ENCODE results near the gene CFAP77.

The CFAP77 gene

GRCh38 chr9:132423503-132423902 lies 13.5 kb downstream of the CFAP77 start:
- Histone ChIP-seq H3K27ac (ENCODE audit: low read depth, low read length) (no peak overlapping the region), H3K4me1 (ENCODE audit: control insufficient read depth in 1 of 2, insufficient read depth in 2 of 2, low read length in 2 of 2) (no peaks in the 10 kb centered on the region), H3K9ac (ENCODE audit: low read depth in 1 of 2, low read length in 2 of 2) (no peak overlapping the region), H3K9me3 (ENCODE audit: control insufficient read depth in 1 of 2, low read length in 2 of 2) (no peaks in the 10 kb centered on the region), H3K4me3 (ENCODE audit: low read depth in 1 of 2, low read length in 2 of 2) (no peak overlapping the region), H3K27me3 (ENCODE audit: control insufficient read depth in 1 of 2, insufficient read depth in 2 of 2, low read length in 2 of 2) (peaks cover 36 to 40% of the 10 kb centered on the region in 2 donors), H3K36me3 (ENCODE audit: control insufficient read depth in 1 of 2, insufficient read depth in 2 of 2, low read length in 2 of 2) (no peaks in the 10 kb centered on the region)

GRCh38 chr9:132424857-132425674 lies 15.1 kb downstream of the CFAP77 start:
- Histone ChIP-seq H3K4me3 (ENCODE audit: low read depth in 1 of 2, low read length in 2 of 2) (no peak overlapping the region), H3K9ac (ENCODE audit: low read depth in 1 of 2, low read length in 2 of 2) (no peak overlapping the region), H3K36me3 (ENCODE audit: control insufficient read depth in 1 of 2, insufficient read depth in 2 of 2, low read length in 2 of 2) (no peaks in the 10 kb centered on the region), H3K4me1 (ENCODE audit: control insufficient read depth in 1 of 2, insufficient read depth in 2 of 2, low read length in 2 of 2) (no peaks in the 10 kb centered on the region), H3K9me3 (ENCODE audit: control insufficient read depth in 1 of 2, low read length in 2 of 2) (no peaks in the 10 kb centered on the region), H3K27ac (ENCODE audit: low read depth, low read length) (no peak overlapping the region), H3K27me3 (ENCODE audit: control insufficient read depth in 1 of 2, insufficient read depth in 2 of 2, low read length in 2 of 2) (peaks cover 30 to 34% of the 10 kb centered on the region in 2 donors)

GRCh38 chr9:132425675-132426062 lies 15.7 kb downstream of the CFAP77 start:
- H3K27me3 ChIP-seq (ENCODE audit: control insufficient read depth in 1 of 2, insufficient read depth in 2 of 2, low read length in 2 of 2): peaks cover 30 to 34% of the 10 kb centered on the region in 2 donors

GRCh38 chr9:132426639-132427414 lies 16.8 kb downstream of the CFAP77 start:
- Histone ChIP-seq H3K4me3 (ENCODE audit: low read depth in 1 of 2, low read length in 2 of 2) (no peak overlapping the region), H3K27me3 (ENCODE audit: control insufficient read depth in 1 of 2, insufficient read depth in 2 of 2, low read length in 2 of 2) (peaks cover 30 to 38% of the 10 kb centered on the region in 2 donors), H3K36me3 (ENCODE audit: control insufficient read depth in 1 of 2, insufficient read depth in 2 of 2, low read length in 2 of 2) (no peaks in the 10 kb centered on the region), H3K9ac (ENCODE audit: low read depth in 1 of 2, low read length in 2 of 2) (no peak overlapping the region), H3K9me3 (ENCODE audit: control insufficient read depth in 1 of 2, low read length in 2 of 2) (no peaks in the 10 kb centered on the region), H3K27ac (ENCODE audit: low read depth, low read length) (no peak overlapping the region), H3K4me1 (ENCODE audit: control insufficient read depth in 1 of 2, insufficient read depth in 2 of 2, low read length in 2 of 2) (no peaks in the 10 kb centered on the region)

More at GRCh38 chr9:132425675-132426062, 15.7 kb downstream of the CFAP77 start:
- H3K9me3 ChIP-seq (ENCODE audit: control insufficient read depth in 1 of 2, low read length in 2 of 2): no peaks in the 10 kb centered on the region
- H3K36me3 ChIP-seq (ENCODE audit: control insufficient read depth in 1 of 2, insufficient read depth in 2 of 2, low read length in 2 of 2): no peaks in the 10 kb centered on the region
- H3K4me3 ChIP-seq (ENCODE audit: low read depth in 1 of 2, low read length in 2 of 2): no peak overlapping the region
- no peaks in the 10 kb centered on the region for H3K4me1 ChIP-seq (ENCODE audit: control insufficient read depth in 1 of 2, insufficient read depth in 2 of 2, low read length in 2 of 2)
- no peak overlapping the region for H3K9ac ChIP-seq (ENCODE audit: low read depth in 1 of 2, low read length in 2 of 2)
- no peak overlapping the region for H3K27ac ChIP-seq (ENCODE audit: low read depth, low read length)

- no peak overlapping the region for H3K27ac ChIP-seq (ENCODE audit: low read depth, low read length)
- H3K9me3 ChIP-seq (ENCODE audit: control insufficient read depth in 1 of 2, low read length in 2 of 2): no peaks in the 10 kb centered on the region
- no peak overlapping the region for H3K4me3 ChIP-seq (ENCODE audit: low read depth in 1 of 2, low read length in 2 of 2)
- no peak overlapping the region for H3K9ac ChIP-seq (ENCODE audit: low read depth in 1 of 2, low read length in 2 of 2)
- peaks cover 9 to 25% of the 10 kb centered on the region in 2 donors for H3K27me3 ChIP-seq (ENCODE audit: control insufficient read depth in 1 of 2, insufficient read depth in 2 of 2, low read length in 2 of 2)
- no peaks in the 10 kb centered on the region for H3K36me3 ChIP-seq (ENCODE audit: control insufficient read depth in 1 of 2, insufficient read depth in 2 of 2, low read length in 2 of 2)
- no peaks in the 10 kb centered on the region for H3K4me1 ChIP-seq (ENCODE audit: control insufficient read depth in 1 of 2, insufficient read depth in 2 of 2, low read length in 2 of 2)
Measured at GRCh38 chr9:132430998-132431397, 21.0 kb downstream of the CFAP77 start.

- H3K27ac ChIP-seq (ENCODE audit: low read depth, low read length): no peak overlapping the region
- no peak overlapping the region for H3K4me3 ChIP-seq (ENCODE audit: low read depth in 1 of 2, low read length in 2 of 2)
- no peaks in the 10 kb centered on the region for H3K4me1 ChIP-seq (ENCODE audit: control insufficient read depth in 1 of 2, insufficient read depth in 2 of 2, low read length in 2 of 2)
- peaks cover 3 to 18% of the 10 kb centered on the region in 2 donors for H3K27me3 ChIP-seq (ENCODE audit: control insufficient read depth in 1 of 2, insufficient read depth in 2 of 2, low read length in 2 of 2)
- no peak overlapping the region for H3K9ac ChIP-seq (ENCODE audit: low read depth in 1 of 2, low read length in 2 of 2)
- no peaks in the 10 kb centered on the region for H3K9me3 ChIP-seq (ENCODE audit: control insufficient read depth in 1 of 2, low read length in 2 of 2)
- H3K36me3 ChIP-seq (ENCODE audit: control insufficient read depth in 1 of 2, insufficient read depth in 2 of 2, low read length in 2 of 2): no peaks in the 10 kb centered on the region
Measured at GRCh38 chr9:132434881-132435280, 24.9 kb downstream of the CFAP77 start.

- no peak overlapping the region for H3K9ac ChIP-seq (ENCODE audit: low read depth in 1 of 2, low read length in 2 of 2)
- no peak overlapping the region for H3K4me3 ChIP-seq (ENCODE audit: low read depth in 1 of 2, low read length in 2 of 2)
- no peaks in the 10 kb centered on the region for H3K4me1 ChIP-seq (ENCODE audit: control insufficient read depth in 1 of 2, insufficient read depth in 2 of 2, low read length in 2 of 2)
- H3K27ac ChIP-seq (ENCODE audit: low read depth, low read length): no peak overlapping the region
- H3K27me3 ChIP-seq (ENCODE audit: control insufficient read depth in 1 of 2, insufficient read depth in 2 of 2, low read length in 2 of 2): peaks cover 3 to 13% of the 10 kb centered on the region in 2 donors
- no peaks in the 10 kb centered on the region for H3K9me3 ChIP-seq (ENCODE audit: control insufficient read depth in 1 of 2, low read length in 2 of 2)
- no peaks in the 10 kb centered on the region for H3K36me3 ChIP-seq (ENCODE audit: control insufficient read depth in 1 of 2, insufficient read depth in 2 of 2, low read length in 2 of 2)
Measured at GRCh38 chr9:132439153-132439552, 29.1 kb downstream of the CFAP77 start.

- Histone ChIP-seq H3K4me3 (ENCODE audit: low read depth in 1 of 2, low read length in 2 of 2) (no peak overlapping the region), H3K27ac (ENCODE audit: low read depth, low read length) (no peak overlapping the region), H3K9ac (ENCODE audit: low read depth in 1 of 2, low read length in 2 of 2) (no peak overlapping the region), H3K36me3 (ENCODE audit: control insufficient read depth in 1 of 2, insufficient read depth in 2 of 2, low read length in 2 of 2) (no peaks in the 10 kb centered on the region), H3K9me3 (ENCODE audit: control insufficient read depth in 1 of 2, low read length in 2 of 2) (no peaks in the 10 kb centered on the region), H3K27me3 (ENCODE audit: control insufficient read depth in 1 of 2, insufficient read depth in 2 of 2, low read length in 2 of 2) (peaks cover 3 to 7% of the 10 kb centered on the region in 2 donors), H3K4me1 (ENCODE audit: control insufficient read depth in 1 of 2, insufficient read depth in 2 of 2, low read length in 2 of 2) (no peaks in the 10 kb centered on the region)
Measured at GRCh38 chr9:132440735-132441134, 30.7 kb downstream of the CFAP77 start.

GRCh38 chr9:132441404-132441803 lies 31.4 kb downstream of the CFAP77 start:
- Histone ChIP-seq H3K27me3 (ENCODE audit: control insufficient read depth in 1 of 2, insufficient read depth in 2 of 2, low read length in 2 of 2) (peaks cover 3 to 4% of the 10 kb centered on the region in 2 donors), H3K36me3 (ENCODE audit: control insufficient read depth in 1 of 2, insufficient read depth in 2 of 2, low read length in 2 of 2) (no peaks in the 10 kb centered on the region), H3K9ac (ENCODE audit: low read depth in 1 of 2, low read length in 2 of 2) (no peak overlapping the region), H3K27ac (ENCODE audit: low read depth, low read length) (no peak overlapping the region), H3K9me3 (ENCODE audit: control insufficient read depth in 1 of 2, low read length in 2 of 2) (no peaks in the 10 kb centered on the region), H3K4me3 (ENCODE audit: low read depth in 1 of 2, low read length in 2 of 2) (no peak overlapping the region), H3K4me1 (ENCODE audit: control insufficient read depth in 1 of 2, insufficient read depth in 2 of 2, low read length in 2 of 2) (no peaks in the 10 kb centered on the region)

GRCh38 chr9:132443951-132444607 lies 34.1 kb downstream of the CFAP77 start:
- Histone ChIP-seq H3K9ac (ENCODE audit: low read depth in 1 of 2, low read length in 2 of 2) (no peak overlapping the region), H3K36me3 (ENCODE audit: control insufficient read depth in 1 of 2, insufficient read depth in 2 of 2, low read length in 2 of 2) (no peaks in the 10 kb centered on the region), H3K27me3 (ENCODE audit: control insufficient read depth in 1 of 2, insufficient read depth in 2 of 2, low read length in 2 of 2) (peaks cover 3 to 4% of the 10 kb centered on the region in 2 donors), H3K9me3 (ENCODE audit: control insufficient read depth in 1 of 2, low read length in 2 of 2) (no peaks in the 10 kb centered on the region), H3K27ac (ENCODE audit: low read depth, low read length) (no peak overlapping the region), H3K4me3 (ENCODE audit: low read depth in 1 of 2, low read length in 2 of 2) (no peak overlapping the region), H3K4me1 (ENCODE audit: control insufficient read depth in 1 of 2, insufficient read depth in 2 of 2, low read length in 2 of 2) (no peaks in the 10 kb centered on the region)
